Colon (tissue), 2 donors: ENCODE data around the gene PGR.
"Not testable (repeated sequence)": the region's sequence is repeated elsewhere in the genome, so short reads cannot be mapped to it uniquely, and the experiment has no call there.

ENCODE experiments used
- FAIRE-seq: peaks from 2 replicates; lab custom pipeline; 2012; peaks lifted over from hg19 to GRCh38; lab: Jason Lieb, UNC
- donor health status: control.
- donor health status: control.

Gene PGR

DNA sequence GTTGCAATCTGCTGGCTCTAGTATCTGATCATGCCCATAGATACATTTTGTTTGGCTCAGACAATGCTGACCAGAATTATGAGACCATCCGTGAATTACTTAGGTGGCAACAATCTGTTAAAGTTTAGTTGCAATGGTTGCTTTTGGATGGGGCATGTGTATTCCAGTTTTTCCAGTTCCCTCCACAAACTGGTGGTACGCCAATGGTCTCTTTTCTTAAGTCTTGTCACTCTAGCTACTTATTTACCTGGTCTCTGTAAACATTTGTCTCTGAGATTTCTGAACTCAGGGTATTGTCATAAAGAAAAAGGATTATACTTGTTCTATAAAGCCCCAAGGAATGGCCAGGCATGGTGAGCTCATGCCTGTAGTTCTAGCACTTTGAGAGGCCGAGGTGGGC, 65.9 kb downstream of the PGR start:
- FAIRE-seq = no peak

DNA sequence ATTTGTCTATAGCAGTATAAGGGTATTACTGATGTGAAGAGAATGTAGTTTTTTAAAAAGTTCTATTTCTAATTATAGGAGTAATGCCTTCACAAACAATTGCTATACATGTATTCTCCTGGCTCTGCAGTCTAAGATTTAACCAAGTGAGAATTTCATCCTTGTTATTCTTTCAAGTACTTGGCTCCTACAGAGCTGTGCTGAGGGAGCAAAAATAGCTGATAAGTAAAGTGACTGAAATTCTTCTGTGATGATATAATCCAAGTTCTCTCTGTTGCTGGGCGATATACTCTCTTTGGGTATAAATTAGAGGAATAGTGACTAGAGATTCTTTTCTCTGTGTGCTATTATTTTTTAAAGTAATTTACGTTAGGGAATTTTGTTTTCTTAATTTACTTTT, 68.0 kb downstream of the PGR start:
- no peak for FAIRE-seq

DNA sequence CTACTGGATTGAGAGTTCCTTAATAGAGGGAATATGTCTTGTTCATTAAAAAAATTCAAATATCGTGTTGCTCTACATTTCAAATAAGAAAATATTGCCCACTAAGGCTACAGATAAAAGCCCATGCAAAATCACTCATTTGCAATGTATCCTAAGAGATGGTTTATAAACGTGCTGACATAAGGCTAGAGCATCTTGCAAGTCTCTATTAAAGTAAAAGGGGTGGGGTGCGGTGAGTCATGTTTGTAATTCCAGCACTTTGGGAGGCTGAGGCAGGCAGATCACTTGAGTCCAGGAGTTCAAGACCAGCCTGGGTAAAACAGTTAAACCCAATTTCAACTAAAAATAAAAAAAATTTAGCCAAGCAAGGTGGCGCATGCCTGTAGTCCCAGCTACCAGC, 70.3 kb downstream of the PGR start:
- no peak for FAIRE-seq

DNA sequence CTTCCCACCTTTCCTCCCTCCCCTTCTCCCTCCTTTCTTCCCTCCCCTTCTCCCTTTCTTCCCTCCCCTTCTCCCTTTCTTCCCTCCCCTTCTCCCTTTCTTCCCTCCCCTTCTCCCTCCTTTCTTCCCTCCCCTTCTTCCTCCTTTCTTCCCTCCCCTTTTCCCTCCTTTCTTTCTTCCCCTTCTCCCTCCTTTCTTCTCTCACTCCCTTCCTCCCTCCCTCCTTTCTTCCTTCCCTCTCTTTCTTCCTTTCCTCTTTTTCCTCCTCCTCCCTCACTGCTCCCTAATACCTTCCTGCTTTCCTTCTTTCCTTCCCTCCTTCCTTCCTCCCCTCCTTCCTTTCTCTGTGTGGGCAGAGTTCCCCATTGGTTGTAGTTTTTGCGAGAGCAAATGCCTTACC, 76.1 kb downstream of the PGR start:
- no peak for FAIRE-seq

DNA sequence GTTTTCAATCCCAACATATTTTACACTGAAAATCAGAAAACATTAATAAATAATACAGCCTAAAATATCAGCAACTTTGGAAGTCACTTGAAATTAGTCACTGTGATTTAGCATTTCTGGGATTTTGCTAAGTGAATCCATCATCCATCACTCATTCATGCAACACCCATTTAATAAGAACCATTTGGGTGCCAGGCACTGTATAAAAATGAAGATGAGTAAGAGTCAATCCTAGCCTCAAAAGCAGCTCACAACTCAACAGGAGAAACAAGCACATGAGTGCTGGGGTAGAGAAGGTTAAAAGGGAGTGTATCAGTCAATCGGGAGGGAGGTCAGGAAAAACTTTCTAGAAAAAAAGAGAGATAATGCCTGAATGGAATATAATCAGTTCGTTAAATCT, 77.9 kb downstream of the PGR start:
- FAIRE-seq = no peak

DNA sequence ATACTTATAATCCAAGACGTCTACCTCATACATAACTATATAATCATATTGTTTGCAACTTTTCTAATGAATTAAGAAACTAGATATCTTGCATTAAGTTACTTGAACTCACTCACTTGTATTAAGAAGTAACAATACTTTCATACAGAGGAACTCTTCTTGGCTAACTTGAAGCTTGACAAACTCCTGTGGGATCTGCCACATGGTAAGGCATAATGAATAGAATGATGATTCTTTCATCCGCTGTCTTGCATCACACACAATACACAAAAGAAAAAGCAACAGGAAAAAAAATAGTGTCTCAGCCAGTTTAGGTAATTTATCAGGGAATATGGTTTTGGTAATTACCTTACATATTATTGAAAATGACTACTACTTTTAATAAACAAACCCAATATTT, 79.8 kb downstream of the PGR start:
- no peak for FAIRE-seq

DNA sequence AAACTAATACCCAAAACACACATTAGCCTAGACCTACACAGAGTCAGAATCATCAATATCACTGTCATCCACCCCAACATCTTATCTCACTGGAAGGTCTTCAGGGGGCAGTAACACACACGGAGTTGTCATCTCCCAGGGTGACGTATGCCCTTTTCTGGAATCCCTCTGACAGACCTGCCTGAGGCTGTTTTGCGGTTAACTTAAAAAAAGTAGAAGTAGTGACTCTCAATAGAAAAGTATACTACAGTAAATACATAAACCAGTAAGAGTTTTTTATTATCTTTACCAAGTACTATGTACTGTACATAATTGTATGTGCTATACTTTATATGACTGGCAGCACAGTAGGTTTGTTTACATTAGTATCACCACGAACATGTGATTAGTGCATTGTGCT, 80.5 kb downstream of the PGR start:
- no peak for FAIRE-seq

DNA sequence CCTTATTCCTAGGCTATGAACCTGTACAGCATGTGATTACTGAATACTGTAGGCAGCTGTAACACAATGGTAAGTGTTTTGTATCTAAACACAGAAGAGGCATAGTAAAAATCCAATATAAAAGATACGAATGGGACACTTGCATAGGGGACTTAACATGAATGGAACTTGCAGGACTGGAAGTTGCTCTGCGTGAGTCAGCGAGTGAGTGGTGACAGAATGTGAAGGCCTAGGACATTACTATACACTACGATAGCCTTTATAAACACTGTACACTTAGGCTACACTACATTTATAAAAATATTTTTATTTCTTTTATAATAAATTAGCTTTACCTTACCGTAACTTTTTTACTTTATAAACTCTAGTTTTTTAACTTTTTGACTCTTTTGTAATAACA, 81.1 kb downstream of the PGR start:
- FAIRE-seq = no peak

DNA sequence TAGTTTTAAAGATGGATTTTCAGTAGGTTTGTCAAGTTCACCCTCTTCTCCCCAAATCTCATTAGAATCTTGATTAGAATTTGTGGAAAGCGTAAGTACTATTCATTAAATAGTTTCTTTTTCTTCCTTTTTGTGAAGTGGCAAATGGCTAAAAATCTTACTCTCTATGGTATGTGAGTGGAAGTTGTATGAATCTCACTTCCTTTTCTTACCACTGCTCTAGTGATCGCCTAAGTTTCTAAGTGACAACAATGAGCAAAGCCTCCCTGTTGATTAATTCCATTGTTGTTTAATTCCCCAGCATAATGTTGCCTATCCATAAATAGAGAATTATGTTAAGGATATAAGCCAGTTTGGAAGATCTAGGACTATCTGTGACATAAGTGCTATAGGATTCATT, 82.7 kb downstream of the PGR start:
- FAIRE-seq = no peak

DNA sequence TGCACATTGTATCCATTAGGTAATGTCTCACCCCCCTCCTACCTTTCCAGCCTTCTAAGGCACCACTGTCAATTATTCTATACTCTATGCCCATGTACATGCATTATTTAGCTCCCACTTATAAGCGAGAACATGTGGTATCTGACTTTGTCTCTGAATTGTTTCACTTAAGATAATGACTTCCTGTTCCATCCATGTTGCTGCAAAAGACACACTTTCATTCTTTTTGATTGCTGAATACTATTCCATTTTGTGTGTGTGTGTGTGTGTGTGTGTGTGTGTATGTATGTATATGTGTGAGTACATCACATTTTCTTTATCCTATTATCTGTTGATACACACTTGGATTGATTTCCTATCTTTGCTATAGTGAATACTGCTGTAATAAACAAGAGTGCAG, 84.2 kb downstream of the PGR start:
- FAIRE-seq = no peak

DNA sequence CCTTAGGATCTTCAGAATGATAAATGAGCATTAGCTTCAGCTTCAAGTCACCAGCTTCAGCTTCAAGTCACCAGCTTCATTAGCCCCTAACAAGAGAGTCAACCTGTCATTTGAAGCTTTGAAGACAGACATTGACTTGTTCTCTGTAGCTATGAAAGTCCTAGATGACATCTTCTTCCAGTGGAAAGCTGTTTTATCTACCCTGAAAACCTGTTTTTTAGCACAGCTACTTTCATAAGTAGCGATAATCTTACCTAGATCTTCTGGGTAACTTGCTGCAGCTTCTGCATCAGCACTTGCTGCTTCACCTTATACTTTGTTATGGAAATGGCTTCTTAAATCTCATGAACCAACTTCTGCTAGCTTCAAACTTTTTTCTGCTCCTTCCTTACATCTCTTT, 85.7 kb downstream of the PGR start:
- no peak for FAIRE-seq

DNA sequence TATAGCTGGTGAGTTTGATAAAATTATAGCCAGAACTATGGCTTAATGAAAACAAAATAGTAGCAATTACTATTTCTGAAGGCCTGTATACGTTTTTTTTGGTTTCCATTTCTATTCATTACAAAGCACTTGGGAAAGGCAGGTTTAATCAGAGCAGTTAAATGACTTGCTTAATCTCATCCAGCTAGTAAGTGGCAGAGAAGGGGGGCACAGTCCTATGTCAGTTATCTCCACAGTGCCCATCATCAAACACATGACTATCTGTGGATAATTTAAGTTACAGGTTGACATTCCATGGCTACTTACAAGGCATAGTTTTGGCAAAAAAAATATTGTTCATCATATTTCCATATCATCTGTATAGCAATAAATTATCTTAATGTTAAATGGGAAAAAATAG, 93.7 kb downstream of the PGR start:
- no peak for FAIRE-seq

DNA sequence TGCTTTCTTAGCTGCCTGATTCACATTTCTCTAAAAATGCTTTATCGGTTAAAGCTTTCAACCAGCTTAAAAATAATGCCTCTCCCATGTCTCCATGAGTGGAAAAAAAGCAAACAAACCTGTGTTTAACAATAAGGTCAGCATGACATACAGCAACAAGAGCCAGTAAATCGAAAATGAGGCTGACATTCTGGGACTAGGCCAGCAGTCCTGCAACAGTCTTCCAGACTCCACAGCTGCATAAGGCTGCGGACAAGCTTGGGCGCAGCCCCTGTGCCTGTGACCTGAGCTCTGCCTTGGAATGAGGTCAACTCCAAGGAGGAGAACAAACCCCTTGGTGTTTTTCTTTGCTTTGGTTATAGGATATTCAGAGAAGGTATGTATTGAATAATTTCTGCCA, 95.5 kb downstream of the PGR start:
- FAIRE-seq = no peak

DNA sequence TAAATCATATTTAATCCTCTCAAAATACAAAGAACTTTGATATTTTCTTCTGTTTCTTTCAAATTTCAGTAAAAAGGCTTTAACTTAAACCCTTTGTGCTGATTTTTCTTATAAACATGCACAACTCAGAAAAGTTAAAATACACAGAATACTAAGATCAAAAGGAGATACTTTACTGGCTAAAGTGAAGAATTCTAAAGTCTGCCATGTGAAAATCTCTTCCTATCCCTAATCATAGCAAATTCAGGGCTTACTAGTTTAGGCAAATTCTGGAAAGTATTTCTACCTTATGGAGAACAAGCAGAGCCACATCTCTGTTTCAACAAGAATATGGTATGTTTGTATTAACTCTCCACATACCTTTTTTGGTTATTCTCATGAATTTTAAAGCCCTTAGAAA, 96.6 kb downstream of the PGR start:
- FAIRE-seq = no peak

DNA sequence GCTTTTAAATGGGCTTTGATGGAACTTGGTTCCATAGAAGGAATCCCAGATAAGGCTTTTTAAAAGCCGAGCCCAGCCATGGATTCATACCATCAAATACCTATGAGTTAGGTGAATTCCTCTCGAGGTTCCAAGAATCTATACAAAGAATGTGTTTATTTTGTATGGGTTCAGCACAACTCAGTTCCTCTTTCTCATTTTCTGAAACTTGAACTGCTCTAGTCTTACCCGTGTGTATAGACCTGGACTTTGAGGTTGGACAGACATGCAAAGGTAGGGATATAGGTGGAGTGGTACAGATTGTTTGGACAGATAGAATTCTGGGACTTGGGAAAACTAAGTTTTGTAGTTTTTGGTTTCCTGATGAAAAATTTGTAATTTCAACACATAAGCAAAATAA, 97.9 kb downstream of the PGR start:
- FAIRE-seq = no peak

DNA sequence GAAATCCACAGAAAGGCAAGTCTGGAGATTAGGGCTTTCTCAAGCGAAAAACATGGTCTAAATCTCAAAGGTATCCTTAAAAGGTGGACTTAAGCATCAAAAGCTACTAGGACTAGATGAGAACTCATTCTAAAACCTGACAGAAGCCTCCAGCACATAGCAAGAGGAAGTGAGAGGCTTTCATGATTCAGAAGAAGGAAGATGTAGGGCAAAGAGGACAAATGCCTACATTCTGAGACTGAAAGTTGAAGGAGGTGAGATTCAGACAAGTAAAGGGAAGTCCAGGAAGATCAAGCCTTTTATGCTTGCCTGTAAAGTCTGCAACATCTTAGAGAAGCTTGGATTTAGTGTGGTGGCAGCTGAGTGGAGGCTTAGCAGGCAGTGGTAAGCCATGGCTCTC, 98.9 kb downstream of the PGR start:
- FAIRE-seq = no peak

DNA sequence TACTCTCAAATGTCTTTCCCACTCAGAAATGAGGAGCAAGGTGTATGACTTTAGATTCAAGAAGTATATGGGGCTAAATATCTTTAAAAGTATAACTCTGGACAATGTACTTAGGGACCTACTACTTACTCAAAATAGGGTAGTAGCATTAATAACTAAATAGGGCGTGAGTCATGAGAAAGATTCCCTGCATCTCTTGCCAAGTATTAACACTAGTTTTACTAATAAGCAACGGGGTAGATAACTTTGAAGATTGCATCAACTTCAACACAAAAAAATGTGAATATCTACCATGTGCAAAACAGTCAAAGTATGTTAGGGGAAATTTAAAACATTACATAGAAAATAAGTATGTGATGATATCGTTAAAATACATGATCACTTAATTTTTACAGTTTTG, 99.6 kb downstream of the PGR start:
- no peak for FAIRE-seq

DNA sequence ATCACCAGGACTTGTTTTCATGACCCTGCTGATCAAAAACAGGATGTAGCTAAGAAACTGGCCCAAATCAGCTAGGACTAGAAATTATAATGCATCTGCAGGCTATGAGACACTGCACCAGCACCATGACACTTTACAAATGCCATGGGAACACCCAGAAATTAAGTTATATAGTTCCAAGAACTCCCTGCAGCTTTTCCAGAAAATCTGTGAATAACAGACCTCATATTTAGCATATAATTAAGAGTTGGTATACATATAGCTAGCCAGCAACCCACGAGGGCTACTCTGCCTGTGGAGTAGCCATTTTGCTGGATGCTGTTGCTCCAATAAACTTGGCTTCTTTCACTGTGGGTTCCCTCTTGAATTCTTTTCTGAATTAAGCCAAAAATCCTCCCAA, 101.0 kb downstream of the PGR start:
- no peak for FAIRE-seq

DNA sequence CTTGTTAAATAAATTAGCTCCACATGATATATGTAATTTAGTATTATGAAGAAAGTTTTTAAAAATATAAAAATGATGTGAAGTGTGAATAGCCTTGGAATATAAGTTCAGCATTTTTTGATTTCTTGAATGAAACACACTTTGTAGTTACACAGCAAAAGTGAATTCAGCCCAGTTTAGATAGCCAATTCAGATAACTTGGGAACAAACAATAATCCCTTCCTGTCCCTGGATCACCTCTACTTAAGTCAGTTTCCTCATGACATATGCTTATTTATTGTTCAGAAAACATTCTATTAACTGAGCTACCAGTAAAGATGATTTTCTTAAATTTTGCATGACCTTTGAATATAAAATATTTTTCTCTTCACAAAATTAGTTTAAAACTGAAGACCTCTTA, 107.4 kb downstream of the PGR start:
- no peak for FAIRE-seq

DNA sequence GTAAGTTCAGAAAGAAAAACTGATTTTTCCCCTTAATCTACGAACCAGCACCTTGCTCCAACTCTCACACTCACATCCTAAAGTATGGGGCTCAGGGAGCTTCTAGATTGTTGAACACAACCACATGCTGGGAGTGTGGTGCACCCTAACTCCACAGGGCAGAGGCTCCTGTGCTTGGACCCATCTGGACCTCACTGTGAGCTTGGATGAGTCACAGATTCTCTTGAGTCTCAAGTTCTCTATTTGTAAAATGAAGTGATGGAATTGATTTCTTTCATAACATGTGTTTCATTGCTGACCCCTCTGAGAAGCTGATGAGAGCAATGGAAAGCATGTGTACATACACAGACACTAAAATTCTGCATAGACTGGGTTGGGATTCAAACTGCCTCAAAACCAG, 109.7 kb downstream of the PGR start:
- FAIRE-seq = no peak

DNA sequence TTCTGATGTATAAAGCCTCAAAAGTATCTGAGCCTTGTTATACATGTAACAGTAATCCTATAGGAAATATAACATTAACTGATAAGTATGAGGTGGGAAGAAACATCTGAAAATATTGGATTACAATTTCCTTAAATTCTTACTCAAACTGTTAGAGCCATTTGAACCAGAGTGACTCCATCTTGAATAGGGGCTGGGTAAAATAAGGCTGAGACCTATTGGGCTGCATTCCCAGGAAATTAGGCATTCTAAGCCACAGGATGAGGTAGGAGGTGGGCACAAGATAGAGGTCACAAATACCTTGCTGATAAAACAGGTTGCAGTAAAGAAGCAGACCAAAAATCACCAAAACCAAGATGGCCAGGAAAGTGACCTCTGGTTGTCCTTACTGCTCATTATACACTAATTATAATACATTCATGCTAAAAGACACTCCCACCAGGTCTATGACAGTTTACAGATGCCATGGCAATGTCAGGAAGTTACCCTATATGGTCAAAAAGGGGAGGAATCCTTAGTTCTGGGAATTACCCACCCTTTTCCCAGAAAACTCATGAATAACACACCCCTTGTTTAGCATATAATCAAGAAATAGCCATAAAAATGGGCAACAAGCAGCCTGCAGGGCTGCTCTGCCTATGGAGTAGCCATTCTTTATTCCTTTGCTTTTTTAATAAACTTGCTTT, 114.9 kb downstream of the PGR start:
- FAIRE-seq = no peak

DNA sequence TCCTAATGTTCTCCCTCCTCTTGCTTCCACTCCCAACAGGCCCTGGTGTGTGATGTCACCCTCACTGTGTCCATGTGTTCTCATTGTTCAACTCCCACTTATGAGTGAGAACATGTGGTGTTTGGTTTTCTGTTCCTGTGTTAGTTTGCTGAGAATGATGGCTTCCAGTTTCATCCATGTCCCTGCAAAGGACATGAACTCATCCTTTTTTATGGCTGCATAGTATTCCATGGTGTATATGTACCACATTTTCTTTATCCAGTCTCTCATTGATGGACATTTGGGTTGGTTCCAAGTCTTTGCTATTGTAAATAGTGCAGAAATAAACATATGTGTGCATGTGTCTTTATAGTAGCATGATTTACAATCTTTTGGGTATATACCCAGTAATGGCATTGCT, 115.9 kb downstream of the PGR start:
- not testable (repeated sequence) for FAIRE-seq

DNA sequence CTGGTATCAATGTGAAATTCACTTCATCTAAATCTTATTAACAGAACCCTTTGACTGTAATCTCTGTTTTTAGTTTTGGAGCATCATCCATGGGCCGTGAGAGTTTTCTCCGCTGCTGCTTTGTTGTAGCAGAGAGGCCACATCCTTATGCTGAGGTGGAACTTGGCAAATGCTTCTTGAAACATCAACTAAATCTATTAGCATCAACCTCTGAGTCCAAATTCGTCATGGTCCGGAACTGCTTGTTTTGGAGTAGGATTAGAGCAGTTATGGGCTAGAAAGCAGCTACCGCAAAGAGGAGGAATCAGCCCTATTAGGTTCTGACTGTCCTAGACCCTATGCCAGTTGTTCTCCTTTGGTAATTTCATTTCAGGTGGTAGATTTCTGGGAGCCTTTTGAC, 117.7 kb downstream of the PGR start:
- FAIRE-seq = no peak

DNA sequence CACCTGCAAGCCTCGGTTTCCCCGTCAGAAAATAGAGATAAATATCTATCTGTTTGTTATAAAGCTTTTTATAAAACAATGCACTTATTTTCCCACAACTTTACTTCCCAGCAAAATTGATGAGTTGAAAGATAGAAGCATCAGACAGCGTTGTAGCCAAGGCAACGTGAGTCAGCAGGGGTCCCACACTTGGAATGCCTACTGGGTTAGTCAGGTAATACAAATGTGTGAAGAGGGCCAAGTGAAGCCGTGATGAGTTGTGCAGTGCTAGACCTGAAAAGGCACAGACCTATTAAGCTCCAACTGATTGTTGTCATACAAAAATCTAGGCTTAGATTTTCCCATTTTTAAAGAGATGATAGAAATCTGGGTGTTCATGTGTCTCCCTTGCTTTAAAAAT, 118.7 kb downstream of the PGR start:
- FAIRE-seq = no peak

DNA sequence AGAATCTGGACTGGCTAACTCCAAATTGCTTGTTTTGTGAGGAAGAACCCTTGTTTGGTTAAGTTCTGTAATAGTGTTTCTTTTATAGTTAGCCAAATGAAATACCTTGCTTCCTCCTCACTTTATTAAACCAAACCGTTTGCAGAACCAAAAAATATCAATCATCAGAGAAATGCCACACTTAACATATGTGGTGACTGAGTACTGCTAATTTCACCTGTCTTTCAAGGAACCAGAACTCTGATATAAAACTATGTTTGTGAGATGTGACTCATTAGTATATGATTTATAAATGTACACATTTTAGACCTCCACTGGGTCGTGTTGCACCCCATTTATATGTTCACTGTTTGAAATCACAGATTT, 119.9 kb downstream of the PGR start:
- FAIRE-seq = no peak
